GM23338 (cell line): ENCODE measurements around the gene NDEL1. TPM values are rescaled to one million over a fixed set of nuclear protein-coding genes. Genes with fewer than 3 reads are reported as not detected.

ENCODE experiments used
- ATAC-seq: fragments of 200-7000 bp; cut with Tn5 transposase; 3 replicates; pipeline ENCODE4 v1.9.1; 2020
- DNase-seq: peaks from one replicate; pipeline ENCODE4 v3.0.0-alpha.2; 2015; ENCODE audit warnings: low spot score
- H2AFZ ChIP-seq: fragments of 200-600 bp; sonication (generic); 2 replicates; pipeline ENCODE4 v1.8.0; 2016; ENCODE audit warnings: antibody characterized with exemption, mild to moderate bottlenecking, moderate library complexity
- H3F3A ChIP-seq: fragments of 200-600 bp; sonication (generic); replicated peaks from 2 replicates; pipeline ENCODE4 v1.8.0; 2017; ENCODE audit warnings: antibody characterized with exemption, mixed run types, low read depth
- H3K27ac ChIP-seq: fragments of 200-600 bp; sonication (generic); 2 replicates; pipeline ENCODE4 v1.6.1; 2016; ENCODE audit warnings: low read depth
- H3K27me3 ChIP-seq: fragments of 200-600 bp; sonication (generic); 2 replicates; pipeline ENCODE4 v1.8.0; 2016; ENCODE audit warnings: mild to moderate bottlenecking, mixed run types, moderate library complexity; ENCODE audit not compliant: insufficient read depth
- H3K36me3 ChIP-seq: fragments of 200-600 bp; sonication (generic); 2 replicates; pipeline ENCODE4 v1.8.0; 2016; ENCODE audit warnings: mild to moderate bottlenecking; ENCODE audit not compliant: insufficient read depth
- H3K4me1 ChIP-seq: fragments of 200-600 bp; sonication (generic); 2 replicates; pipeline ENCODE4 v1.8.0; 2016; ENCODE audit warnings: mild to moderate bottlenecking, moderate library complexity; ENCODE audit not compliant: insufficient read depth
- H3K4me2 ChIP-seq: fragments of 200-600 bp; sonication (generic); 2 replicates; pipeline ENCODE4 v1.7.1; 2017; ENCODE audit warnings: mixed run types
- H3K4me3 ChIP-seq: fragments of 200-600 bp; sonication (generic); 2 replicates; pipeline ENCODE4 v1.6.1; 2016; ENCODE audit warnings: mixed run types
- H3K79me2 ChIP-seq: fragments of 200-600 bp; sonication (generic); replicated peaks from 2 replicates; pipeline ENCODE4 v1.8.0; 2017; ENCODE audit warnings: mild to moderate bottlenecking; ENCODE audit not compliant: insufficient read depth
- H3K9me2 ChIP-seq: fragments of 200-600 bp; sonication (generic); 2 replicates; pipeline ENCODE4 v1.8.0; 2017; ENCODE audit not compliant: insufficient read depth
- H4K20me1 ChIP-seq: fragments of 200-600 bp; sonication (generic); replicated peaks from 2 replicates; pipeline ENCODE4 v1.8.0; 2017; ENCODE audit warnings: mild to moderate bottlenecking; ENCODE audit not compliant: insufficient read depth
- H3K27ac Mint-ChIP-seq: 2 replicates; pipeline ENCODE4 v1.8.0; 2020; ENCODE audit warnings: inconsistent platforms, mild to moderate bottlenecking, moderate library complexity, mixed read lengths
- H3K27me3 Mint-ChIP-seq: 3 replicates; pipeline ENCODE4 v1.8.0; 2022; ENCODE audit warnings: low read depth, mild to moderate bottlenecking, moderate library complexity, mixed read lengths, inconsistent platforms; ENCODE audit not compliant: insufficient read depth, poor library complexity
- H3K36me3 Mint-ChIP-seq: 3 replicates; pipeline ENCODE4 v1.8.0; 2021; ENCODE audit warnings: low read depth, mild to moderate bottlenecking, inconsistent platforms, moderate library complexity, mixed read lengths
- H3K4me1 Mint-ChIP-seq: 3 replicates; pipeline ENCODE4 v1.8.0; 2020; ENCODE audit warnings: mild to moderate bottlenecking, inconsistent platforms, mixed read lengths
- H3K4me3 Mint-ChIP-seq: 3 replicates; pipeline ENCODE4 v1.8.0; 2021; ENCODE audit warnings: moderate library complexity, mild to moderate bottlenecking, inconsistent platforms, mixed read lengths
- H3K9me3 Mint-ChIP-seq: 3 replicates; pipeline ENCODE4 v1.8.0; 2020; ENCODE audit warnings: moderate library complexity, mild to moderate bottlenecking, inconsistent platforms, mixed read lengths
- CTCF ChIP-seq, 2 experiments: fragments of 200-600 bp in 1 of 2; sonication (generic) in 1 of 2; conservative IDR thresholded peaks; 2 replicates each; pipeline versions ENCODE4 v1.5.1 to v1.6.1; 2016 to 2017; ENCODE audit warnings: antibody characterized with exemption in 2 of 2, low read depth in 2 of 2, mild to moderate bottlenecking in 2 of 2, moderate library complexity in 1 of 2
- ETS1 ChIP-seq: IDR thresholded peaks from 2 replicates; pipeline ENCODE4 v1.6.1; 2016; ENCODE audit warnings: antibody characterized with exemption
- EZH2phosphoT487 ChIP-seq: fragments of 200-600 bp; sonication (generic); IDR thresholded peaks from one replicate; pipeline ENCODE4 v1.8.1; 2018; ENCODE audit warnings: antibody characterized with exemption; ENCODE audit not compliant: unreplicated experiment
- JUNB ChIP-seq: IDR thresholded peaks from one replicate; pipeline ENCODE4 v1.6.1; 2016; ENCODE audit warnings: antibody characterized with exemption; ENCODE audit not compliant: unreplicated experiment
- REST ChIP-seq: IDR thresholded peaks from one replicate; pipeline ENCODE4 v1.6.1; 2018; ENCODE audit warnings: antibody characterized with exemption; ENCODE audit not compliant: unreplicated experiment
- ZNF462 ChIP-seq: fragments of 250-450 bp; sonication (Bioruptor Pico); IDR thresholded peaks from 2 replicates; pipeline ENCODE4 v1.5.0; 2020; ENCODE audit warnings: mild to moderate bottlenecking, moderate library complexity
- polyA plus RNA-seq: library from polyadenylated mRNA; unstranded; fragments of >200 nt; fragmentation: Nextera tagmentation; extraction: Ambion mirVana; gene quantifications from 2 replicates; pipeline ENCODE4 v1.2.1, GENCODE V29; 2016
- total RNA-seq: library from RNA; depleted of rRNA; stranded (reverse); fragments of >200 nt; shearing (Covaris generic); gene quantifications from 2 replicates; pipeline ENCODE4 v1.2.3, GENCODE V29; 2014

Gene NDEL1
- total and polyA plus RNA-seq, 2 experiments from 2014 or later = 21.2 to 26.0 TPM

GRCh38 chr17:8465356-8465755 is 29.7 kb downstream of the NDEL1 start:
- Histone ChIP-seq H3K4me3 (no peak overlapping the region), H3K4me2 (no peak overlapping the region), H3F3A (no peaks in the 10 kb centered on the region), H3K4me1 (peaks cover 6% of the 10 kb centered on the region; the same call in 1 of the 2 replicates), H3K27me3 (no peaks in the 10 kb centered on the region), H4K20me1 (peaks cover 8% of the 10 kb centered on the region), H3K9me2 (no peaks in the 10 kb centered on the region), H3K27ac (0 out of 2 replicates have a peak overlapping the region, but pooled peaks have one; percentile 45), H2AFZ (no peak overlapping the region), H3K79me2 (no peaks in the 10 kb centered on the region), H3K36me3 (peaks cover 3% of the 10 kb centered on the region; the same call in 1 of the 2 replicates)
- peak overlapping the region; percentile 73 for H3K27ac Mint-ChIP-seq
- peaks cover 17% of the 10 kb centered on the region; the same call in 2 of the 3 replicates for H3K36me3 Mint-ChIP-seq
- DNase-seq = no peak
- H3K4me3 Mint-ChIP-seq = no peak overlapping the region
- no peaks in the 10 kb centered on the region; the same call in 2 of the 3 replicates for H3K9me3 Mint-ChIP-seq
- no peak for TF ChIP-seq ETS1
- TF ChIP-seq CTCF (conservative IDR thresholded peaks at IDR 0.05; ENCODE audit: low read depth in 2 of 2) = no peak
- no peak for TF ChIP-seq JUNB
- no peak for TF ChIP-seq ZNF462
- no peak for TF ChIP-seq REST
- no peak for TF ChIP-seq EZH2phosphoT487
- peaks cover 7% of the 10 kb centered on the region; the same call in 2 of the 3 replicates for H3K4me1 Mint-ChIP-seq
- peak; percentile 18; the same call in 1 of the 3 replicates for ATAC-seq
- peaks cover 2% of the 10 kb centered on the region for H3K27me3 Mint-ChIP-seq
